Tibial nerve (tissue), 4 donors: ENCODE measurements around the gene CAMK2D. TPM values are rescaled to one million over a fixed set of nuclear protein-coding genes. Genes with fewer than 3 reads are reported as not detected.
"Not testable (repeated sequence)": the region's sequence is repeated elsewhere in the genome, so short reads cannot be mapped to it uniquely, and the experiment has no call there.

Source experiments
- DNase-seq, 2 donors: peaks; one replicate each; pipeline ENCODE4 v3.0.0-alpha.2; 2019; ENCODE audit warnings: low spot score in 2 of 2
- H3K27ac ChIP-seq, 4 donors: fragments of 200-600 bp; sonication (generic) in 3 of 4; one replicate each; pipeline ENCODE4 v1.5.1; 2017 to 2019; ENCODE audit warnings: mild to moderate bottlenecking in 1 of 4
- H3K27me3 ChIP-seq, 2 donors: fragments of 200-600 bp; sonication (generic) in 1 of 2; one replicate each; pipeline versions ENCODE4 v1.5.1 to v1.6.0; 2017 to 2019
- H3K36me3 ChIP-seq, 3 donors: fragments of 200-600 bp; sonication (generic); one replicate each; pipeline ENCODE4 v1.5.1; 2018 to 2019
- H3K4me1 ChIP-seq, 4 donors: fragments of 200-600 bp; sonication (generic) in 3 of 4; one replicate each; pipeline ENCODE4 v1.5.1; 2017 to 2019
- H3K4me3 ChIP-seq, 4 donors: fragments of 200-600 bp; sonication (generic) in 3 of 4; one replicate each; pipeline ENCODE4 v1.5.1; 2017 to 2019; ENCODE audit warnings: mild to moderate bottlenecking in 1 of 4, moderate library complexity in 1 of 4
- H3K9me3 ChIP-seq, 4 donors: fragments of 200-600 bp; sonication (generic) in 3 of 4; one replicate each; pipeline ENCODE4 v1.5.1; 2017 to 2019
- EP300 ChIP-seq, 2 donors: sonication (generic); formaldehyde crosslinking; IDR thresholded peaks; one replicate each; pipeline ENCODE4 v1.6.1; 2017; ENCODE audit warnings: antibody characterized with exemption in 2 of 2, mild to moderate bottlenecking in 1 of 2
- POLR2A ChIP-seq, 2 donors: fragments of 450-650 bp; IDR thresholded peaks; one replicate each; pipeline ENCODE4 v1.6.1; 2017; ENCODE audit warnings: antibody characterized with exemption in 2 of 2, mild to moderate bottlenecking in 2 of 2, moderate library complexity in 2 of 2
- WGBS, 2 donors: methylation state at CpG; one replicate each; pipeline ENCODE4 v1.1.5; 2018; 5-methylcytosine and 5-hydroxymethylcytosine counted together
- total RNA-seq, 4 donors: library from RNA; depleted of rRNA; stranded (reverse); fragments of >200 nt; gene quantifications; one replicate each; pipeline ENCODE4 v1.1.0, GENCODE V29; 2016
- TF ChIP-seq, protein P1 (sequence below), 5 experiments: fragments of 200-600 bp in 3 of 5; fragments of 450-650 bp in 2 of 5; sonication (generic) in 3 of 5; IDR thresholded peaks; one replicate each; pipeline ENCODE4 v1.5.1; 2016 to 2019; ENCODE audit warnings: antibody characterized with exemption in 5 of 5, mild to moderate bottlenecking in 3 of 5, moderate library complexity in 2 of 5

The CAMK2D gene
- total RNA-seq, 4 donors from 2014 or later: 30.3 to 58.5 (median 34.6) TPM

- no peak overlapping the region for H3K4me3 ChIP-seq
- no peak for TF ChIP-seq EP300 (IDR thresholded peaks at IDR 0.05)
- TF ChIP-seq, protein P1, sequence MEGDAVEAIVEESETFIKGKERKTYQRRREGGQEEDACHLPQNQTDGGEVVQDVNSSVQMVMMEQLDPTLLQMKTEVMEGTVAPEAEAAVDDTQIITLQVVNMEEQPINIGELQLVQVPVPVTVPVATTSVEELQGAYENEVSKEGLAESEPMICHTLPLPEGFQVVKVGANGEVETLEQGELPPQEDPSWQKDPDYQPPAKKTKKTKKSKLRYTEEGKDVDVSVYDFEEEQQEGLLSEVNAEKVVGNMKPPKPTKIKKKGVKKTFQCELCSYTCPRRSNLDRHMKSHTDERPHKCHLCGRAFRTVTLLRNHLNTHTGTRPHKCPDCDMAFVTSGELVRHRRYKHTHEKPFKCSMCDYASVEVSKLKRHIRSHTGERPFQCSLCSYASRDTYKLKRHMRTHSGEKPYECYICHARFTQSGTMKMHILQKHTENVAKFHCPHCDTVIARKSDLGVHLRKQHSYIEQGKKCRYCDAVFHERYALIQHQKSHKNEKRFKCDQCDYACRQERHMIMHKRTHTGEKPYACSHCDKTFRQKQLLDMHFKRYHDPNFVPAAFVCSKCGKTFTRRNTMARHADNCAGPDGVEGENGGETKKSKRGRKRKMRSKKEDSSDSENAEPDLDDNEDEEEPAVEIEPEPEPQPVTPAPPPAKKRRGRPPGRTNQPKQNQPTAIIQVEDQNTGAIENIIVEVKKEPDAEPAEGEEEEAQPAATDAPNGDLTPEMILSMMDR (IDR thresholded peaks at IDR 0.05): no peak
- TF ChIP-seq POLR2A (IDR thresholded peaks at IDR 0.05): no peak
- peaks cover 0 to 10% (median 0%) of the 10 kb centered on the region in 4 donors for H3K4me1 ChIP-seq
- H3K27ac ChIP-seq: no peak overlapping the region
- 83 to 85% methylated on average over 2 of the region's 2 CpGs for WGBS, 2 donors
- no peaks in the 10 kb centered on the region for H3K36me3 ChIP-seq
- no peaks in the 10 kb centered on the region for H3K9me3 ChIP-seq
- DNase-seq: no peak
- no peaks in the 10 kb centered on the region for H3K27me3 ChIP-seq
These were observed 54.5 kb downstream of the CAMK2D start for GRCh38 chr4:113707048-113707447.

DNA sequence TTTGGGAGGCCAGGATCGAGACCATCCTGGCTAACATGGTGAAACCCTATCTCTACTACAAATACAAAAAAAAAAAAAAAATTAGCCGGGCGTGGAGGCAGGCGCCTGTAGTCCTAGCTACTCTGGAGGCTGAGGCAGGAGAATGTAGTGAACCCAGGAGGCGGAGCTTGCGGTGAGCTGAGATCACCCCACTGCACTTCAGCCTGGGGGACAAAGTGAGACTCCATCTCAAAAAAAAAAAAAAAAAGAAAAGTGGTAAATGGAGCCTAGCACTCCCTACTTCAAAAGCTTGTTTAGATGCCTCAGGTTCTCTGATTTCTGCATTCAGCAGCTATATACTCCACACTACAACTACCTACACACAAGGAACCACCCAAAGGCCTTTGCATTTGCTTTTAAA is 56.4 kb downstream of the CAMK2D start:
- not testable (repeated sequence) for H3K27ac ChIP-seq
- WGBS, 2 donors: 95 to 99% methylated on average over 6 of the region's 6 CpGs

DNA sequence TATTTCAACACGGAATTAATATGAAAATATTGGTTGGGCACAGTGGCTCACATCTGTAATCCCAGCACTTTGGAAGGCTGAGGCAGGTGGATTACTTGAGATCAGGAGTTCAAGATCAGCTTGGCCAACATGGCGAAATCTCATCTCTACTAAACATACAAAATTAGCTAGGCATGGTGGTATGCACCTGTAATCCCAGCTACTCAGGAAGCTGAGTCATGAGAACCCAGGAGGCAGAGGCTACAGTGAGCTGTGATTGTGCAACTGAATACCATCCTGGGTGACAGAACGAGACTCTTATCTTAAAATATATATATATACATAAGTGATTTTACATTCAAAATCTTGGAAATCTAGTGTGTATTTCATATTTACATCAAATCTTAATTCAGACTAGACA is 58.9 kb downstream of the CAMK2D start:
- not testable (repeated sequence) for DNase-seq, H3K27ac ChIP-seq, H3K27me3 ChIP-seq, H3K36me3 ChIP-seq, H3K4me3 ChIP-seq, H3K9me3 ChIP-seq
- H3K4me1 ChIP-seq: peaks cover 0 to 20% (median 5%) of the 10 kb centered on the region in 4 donors
- 93 to 94% methylated on average over 3 of the region's 3 CpGs for WGBS, 2 donors

More for the DNA sequence above, 56.4 kb downstream of the CAMK2D start:
- not testable (repeated sequence) for H3K9me3 ChIP-seq, DNase-seq, H3K36me3 ChIP-seq, H3K4me3 ChIP-seq, H3K27me3 ChIP-seq
- peaks cover 0 to 21% (median 5%) of the 10 kb centered on the region in 4 donors for H3K4me1 ChIP-seq

GRCh38 chr4:113701169-113701568 is 60.4 kb downstream of the CAMK2D start:
- H3K9me3 ChIP-seq: no peaks in the 10 kb centered on the region
- DNase-seq: no peak
- TF ChIP-seq POLR2A (IDR thresholded peaks at IDR 0.05) (no peak), EP300 (IDR thresholded peaks at IDR 0.05) (no peak)
- TF ChIP-seq, protein P1 (IDR thresholded peaks at IDR 0.05): no peak
- 31 to 49% methylated on average over 1 of the region's 1 CpG for WGBS, 2 donors
- no peak overlapping the region for H3K4me3 ChIP-seq
- no peaks in the 10 kb centered on the region for H3K36me3 ChIP-seq
- no peak overlapping the region for H3K27ac ChIP-seq
- H3K27me3 ChIP-seq: no peaks in the 10 kb centered on the region
- peaks cover 0 to 20% (median 5%) of the 10 kb centered on the region in 4 donors for H3K4me1 ChIP-seq

DNA sequence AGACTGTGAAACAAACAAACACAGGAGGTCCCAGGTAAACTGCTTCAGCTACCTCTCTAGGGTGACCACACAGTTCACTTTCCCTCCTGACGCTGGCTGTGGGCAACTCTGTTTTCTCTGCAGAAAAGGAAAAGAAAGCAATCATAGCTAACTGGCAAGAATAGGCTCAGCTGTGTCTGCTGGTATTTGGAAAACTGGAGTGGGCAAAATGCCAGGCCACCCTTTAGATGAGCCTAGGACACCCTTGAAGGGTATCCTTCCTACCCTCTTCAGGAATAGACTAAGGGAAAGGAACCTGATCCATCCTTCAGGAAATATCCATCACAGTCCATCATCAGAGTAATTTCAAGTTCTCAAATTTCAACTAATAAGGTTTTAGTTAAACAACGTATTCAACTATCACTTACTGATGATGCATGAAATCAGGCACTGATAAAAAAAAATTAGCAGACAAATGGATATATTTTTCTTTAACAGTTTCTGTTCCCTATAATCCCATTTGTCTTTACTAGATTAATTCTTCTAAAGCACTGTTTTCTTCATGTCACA is 60.9 kb downstream of the CAMK2D start:
- Histone ChIP-seq H3K27ac (no peak overlapping the region), H3K4me3 (no peak overlapping the region), H3K27me3 (no peaks in the 10 kb centered on the region), H3K36me3 (no peaks in the 10 kb centered on the region), H3K4me1 (peaks cover 0 to 20% (median 5%) of the 10 kb centered on the region in 4 donors), H3K9me3 (no peaks in the 10 kb centered on the region)
- 59 to 60% methylated on average over 2 of the region's 2 CpGs for WGBS, 2 donors
- DNase-seq: no peak
- TF ChIP-seq, protein P1 (IDR thresholded peaks at IDR 0.05): no peak
- TF ChIP-seq EP300 (IDR thresholded peaks at IDR 0.05) (no peak), POLR2A (IDR thresholded peaks at IDR 0.05) (no peak)

DNA sequence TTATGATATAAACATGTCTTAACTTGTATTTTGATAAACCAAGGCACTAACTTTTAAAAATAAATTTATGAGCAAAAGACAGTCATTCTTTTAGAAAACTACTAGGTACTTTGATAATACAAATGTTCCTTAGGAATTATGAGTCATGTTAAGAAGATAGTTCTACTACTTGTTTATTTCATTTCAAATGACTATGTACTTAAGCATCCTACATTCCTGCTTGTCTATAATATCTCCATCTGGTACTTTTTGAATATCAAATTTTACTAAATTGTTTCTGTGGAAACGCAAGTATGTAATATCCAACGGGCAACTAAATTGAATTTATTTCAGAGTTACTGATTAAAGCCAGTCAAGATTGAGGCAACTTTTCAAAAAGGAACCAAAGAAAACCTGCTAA is 61.8 kb downstream of the CAMK2D start:
- Histone ChIP-seq H3K27ac (no peak overlapping the region), H3K27me3 (no peaks in the 10 kb centered on the region), H3K4me1 (peaks cover 0 to 23% (median 5%) of the 10 kb centered on the region in 4 donors), H3K4me3 (no peak overlapping the region), H3K9me3 (no peaks in the 10 kb centered on the region), H3K36me3 (no peaks in the 10 kb centered on the region)
- DNase-seq: no peak
- 88 to 91% methylated on average over 2 of the region's 2 CpGs for WGBS, 2 donors
- TF ChIP-seq POLR2A (IDR thresholded peaks at IDR 0.05) (no peak), EP300 (IDR thresholded peaks at IDR 0.05) (no peak)
- TF ChIP-seq, protein P1 (IDR thresholded peaks at IDR 0.05): no peak
